Upper lobe of left lung (tissue), 4 donors: Measurements from ENCODE around the gene CHST11.

Experiments
- CTCF ChIP-seq, 6 experiments: fragments of 450-650 bp in 4 of 6; fragments of 200-600 bp in 2 of 6; sonication (generic) in 2 of 6; IDR thresholded peaks; one replicate each; pipeline ENCODE4 v1.5.1; 2016 to 2019; ENCODE audit warnings: antibody characterized with exemption in 6 of 6
- POLR2A ChIP-seq, 4 donors: fragments of 450-650 bp; IDR thresholded peaks; one replicate each; pipeline ENCODE4 v1.5.1; 2016 to 2017; ENCODE audit warnings: antibody characterized with exemption in 4 of 4, mild to moderate bottlenecking in 2 of 4
- POLR2AphosphoS5 ChIP-seq, 2 donors: sonication (generic); formaldehyde crosslinking; IDR thresholded peaks; one replicate each; pipeline ENCODE4 v1.5.1; 2017; ENCODE audit warnings: antibody characterized with exemption in 2 of 2

DNA sequence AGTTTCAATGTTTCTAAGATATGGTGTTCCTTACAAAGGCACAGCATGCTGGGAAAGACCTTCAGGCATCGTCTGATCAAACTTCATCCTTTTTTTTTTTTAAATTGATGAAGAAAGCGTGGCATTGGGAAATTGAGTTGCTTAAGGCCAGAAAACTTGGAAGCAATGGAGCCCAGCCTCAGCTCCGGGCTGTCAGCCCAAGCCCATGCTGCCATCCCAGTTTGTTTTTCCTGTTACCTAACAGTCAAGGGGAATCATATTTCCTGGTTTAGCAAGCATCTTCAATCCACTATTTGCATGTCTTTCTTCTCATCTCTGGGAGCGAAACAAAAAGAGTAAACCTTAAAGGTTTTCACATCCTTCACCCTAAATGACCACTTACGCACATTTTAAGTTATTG is 200.2 kb downstream of the CHST11 start:
- no peak for TF ChIP-seq POLR2A (IDR thresholded peaks at IDR 0.05)
- no peak for TF ChIP-seq CTCF (IDR thresholded peaks at IDR 0.05)
- no peak for TF ChIP-seq POLR2AphosphoS5 (IDR thresholded peaks at IDR 0.05)
